ENCODE results near the gene NKAIN1. TPM values are rescaled to one million over a fixed set of nuclear protein-coding genes. Genes with fewer than 3 reads are reported as not detected.

Gene NKAIN1
- total and polyA plus RNA-seq, 2 of the 13 experiments (the other 11 are each of a cell fraction or from before 2014, with no cell fraction given) = 0.29 to 0.40 TPM

DNA sequence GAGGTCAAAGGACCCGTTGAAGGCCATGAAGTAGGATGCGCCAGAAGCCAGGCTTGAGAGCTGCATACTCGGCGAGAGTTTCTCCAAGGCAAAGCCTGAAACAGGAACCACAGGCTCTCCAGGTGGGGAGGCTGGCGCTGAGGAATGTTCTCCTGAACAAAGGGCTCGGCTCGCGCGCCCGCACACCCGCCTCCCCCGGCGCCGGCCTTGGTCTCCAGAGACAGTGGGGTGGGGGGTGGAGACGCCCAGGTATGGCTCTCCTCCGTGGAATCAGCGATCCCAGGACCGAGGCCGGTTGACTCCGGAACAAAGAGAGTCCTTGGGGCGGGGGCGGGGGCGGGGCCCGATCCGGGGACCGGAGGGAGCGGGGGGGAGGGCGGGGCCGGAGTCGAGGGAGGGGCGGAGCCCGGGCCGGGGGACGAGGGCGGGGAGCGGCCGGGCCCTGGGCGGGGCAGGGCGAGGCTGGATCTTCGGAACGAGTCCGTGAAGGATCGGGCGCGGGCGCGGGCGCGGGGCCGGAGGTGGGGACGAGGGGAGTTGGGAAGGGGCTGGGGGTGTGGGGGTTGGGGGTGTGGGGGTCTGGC is 85.0 kb downstream of the NKAIN1 start (continued):
- TF ChIP-seq, protein P1, sequence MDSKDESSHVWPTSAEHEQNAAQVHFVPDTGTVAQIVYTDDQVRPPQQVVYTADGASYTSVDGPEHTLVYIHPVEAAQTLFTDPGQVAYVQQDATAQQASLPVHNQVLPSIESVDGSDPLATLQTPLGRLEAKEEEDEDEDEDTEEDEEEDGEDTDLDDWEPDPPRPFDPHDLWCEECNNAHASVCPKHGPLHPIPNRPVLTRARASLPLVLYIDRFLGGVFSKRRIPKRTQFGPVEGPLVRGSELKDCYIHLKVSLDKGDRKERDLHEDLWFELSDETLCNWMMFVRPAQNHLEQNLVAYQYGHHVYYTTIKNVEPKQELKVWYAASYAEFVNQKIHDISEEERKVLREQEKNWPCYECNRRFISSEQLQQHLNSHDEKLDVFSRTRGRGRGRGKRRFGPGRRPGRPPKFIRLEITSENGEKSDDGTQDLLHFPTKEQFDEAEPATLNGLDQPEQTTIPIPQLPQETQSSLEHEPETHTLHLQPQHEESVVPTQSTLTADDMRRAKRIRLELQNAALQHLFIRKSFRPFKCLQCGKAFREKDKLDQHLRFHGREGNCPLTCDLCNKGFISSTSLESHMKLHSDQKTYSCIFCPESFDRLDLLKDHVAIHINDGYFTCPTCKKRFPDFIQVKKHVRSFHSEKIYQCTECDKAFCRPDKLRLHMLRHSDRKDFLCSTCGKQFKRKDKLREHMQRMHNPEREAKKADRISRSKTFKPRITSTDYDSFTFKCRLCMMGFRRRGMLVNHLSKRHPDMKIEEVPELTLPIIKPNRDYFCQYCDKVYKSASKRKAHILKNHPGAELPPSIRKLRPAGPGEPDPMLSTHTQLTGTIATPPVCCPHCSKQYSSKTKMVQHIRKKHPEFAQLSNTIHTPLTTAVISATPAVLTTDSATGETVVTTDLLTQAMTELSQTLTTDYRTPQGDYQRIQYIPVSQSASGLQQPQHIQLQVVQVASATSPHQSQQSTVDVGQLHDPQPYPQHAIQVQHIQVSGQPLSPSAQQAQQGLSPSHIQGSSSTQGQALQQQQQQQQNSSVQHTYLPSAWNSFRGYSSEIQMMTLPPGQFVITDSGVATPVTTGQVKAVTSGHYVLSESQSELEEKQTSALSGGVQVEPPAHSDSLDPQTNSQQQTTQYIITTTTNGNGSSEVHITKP (CRISPR knock-in tag; IDR thresholded peaks at IDR 0.05; ENCODE audit: low read depth) = 0 out of 2 replicates have a peak, but pooled peaks have one; percentile 39
- TF ChIP-seq, protein P2, sequence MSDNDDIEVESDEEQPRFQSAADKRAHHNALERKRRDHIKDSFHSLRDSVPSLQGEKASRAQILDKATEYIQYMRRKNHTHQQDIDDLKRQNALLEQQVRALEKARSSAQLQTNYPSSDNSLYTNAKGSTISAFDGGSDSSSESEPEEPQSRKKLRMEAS (IDR thresholded peaks at IDR 0.05) = peak; percentile 11; the same call in 1 of the 2 replicates
- TF ChIP-seq ISL2 (CRISPR knock-in tag; IDR thresholded peaks at IDR 0.05) = 0 out of 2 replicates have a peak, but pooled peaks have one; percentile 11
- no peak; the same call in 1 of the 2 replicates for TF ChIP-seq ZNF543 (CRISPR knock-in tag; IDR thresholded peaks at IDR 0.05)
- TF ChIP-seq GPN1 (CRISPR knock-in tag; IDR thresholded peaks at IDR 0.05; ENCODE audit: borderline replicate concordance) = no peak
- TF ChIP-seq THAP11 (CRISPR knock-in tag; IDR thresholded peaks at IDR 0.05) = 0 out of 2 replicates have a peak, but pooled peaks have one; percentile 10
- no peak for TF ChIP-seq ZNF614 (CRISPR knock-in tag; IDR thresholded peaks at IDR 0.05; ENCODE audit: borderline replicate concordance)
- peak; percentile 8; the same call in 1 of the 2 replicates for TF ChIP-seq HOXA5 (CRISPR knock-in tag; IDR thresholded peaks at IDR 0.05)
- peak; percentile 33; the same call in 1 of the 2 replicates for TF ChIP-seq BCL6 (CRISPR knock-in tag; IDR thresholded peaks at IDR 0.05)
- TF ChIP-seq, protein P3, sequence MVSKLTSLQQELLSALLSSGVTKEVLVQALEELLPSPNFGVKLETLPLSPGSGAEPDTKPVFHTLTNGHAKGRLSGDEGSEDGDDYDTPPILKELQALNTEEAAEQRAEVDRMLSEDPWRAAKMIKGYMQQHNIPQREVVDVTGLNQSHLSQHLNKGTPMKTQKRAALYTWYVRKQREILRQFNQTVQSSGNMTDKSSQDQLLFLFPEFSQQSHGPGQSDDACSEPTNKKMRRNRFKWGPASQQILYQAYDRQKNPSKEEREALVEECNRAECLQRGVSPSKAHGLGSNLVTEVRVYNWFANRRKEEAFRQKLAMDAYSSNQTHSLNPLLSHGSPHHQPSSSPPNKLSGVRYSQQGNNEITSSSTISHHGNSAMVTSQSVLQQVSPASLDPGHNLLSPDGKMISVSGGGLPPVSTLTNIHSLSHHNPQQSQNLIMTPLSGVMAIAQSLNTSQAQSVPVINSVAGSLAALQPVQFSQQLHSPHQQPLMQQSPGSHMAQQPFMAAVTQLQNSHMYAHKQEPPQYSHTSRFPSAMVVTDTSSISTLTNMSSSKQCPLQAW (CRISPR knock-in tag; IDR thresholded peaks at IDR 0.05) = peak; percentile 30; the same call in 1 of the 2 replicates
- peak; percentile 97 for TF ChIP-seq ZNF430 (CRISPR knock-in tag; IDR thresholded peaks at IDR 0.05)
- TF ChIP-seq RFXAP (CRISPR knock-in tag; IDR thresholded peaks at IDR 0.05; ENCODE audit: borderline replicate concordance) = no peak
- no peak for TF ChIP-seq SOX6 (IDR thresholded peaks at IDR 0.05)
- TF ChIP-seq SOX6 (CRISPR knock-in tag; IDR thresholded peaks at IDR 0.05) = peak; percentile 73
- peak; percentile 57; the same call in 1 of the 2 replicates for TF ChIP-seq POLR2G (IDR thresholded peaks at IDR 0.05; ENCODE audit: low read depth, low read length)
- TF ChIP-seq ZNF460 (CRISPR knock-in tag; IDR thresholded peaks at IDR 0.05; ENCODE audit: borderline replicate concordance) = no peak
- TF ChIP-seq, protein P4, sequence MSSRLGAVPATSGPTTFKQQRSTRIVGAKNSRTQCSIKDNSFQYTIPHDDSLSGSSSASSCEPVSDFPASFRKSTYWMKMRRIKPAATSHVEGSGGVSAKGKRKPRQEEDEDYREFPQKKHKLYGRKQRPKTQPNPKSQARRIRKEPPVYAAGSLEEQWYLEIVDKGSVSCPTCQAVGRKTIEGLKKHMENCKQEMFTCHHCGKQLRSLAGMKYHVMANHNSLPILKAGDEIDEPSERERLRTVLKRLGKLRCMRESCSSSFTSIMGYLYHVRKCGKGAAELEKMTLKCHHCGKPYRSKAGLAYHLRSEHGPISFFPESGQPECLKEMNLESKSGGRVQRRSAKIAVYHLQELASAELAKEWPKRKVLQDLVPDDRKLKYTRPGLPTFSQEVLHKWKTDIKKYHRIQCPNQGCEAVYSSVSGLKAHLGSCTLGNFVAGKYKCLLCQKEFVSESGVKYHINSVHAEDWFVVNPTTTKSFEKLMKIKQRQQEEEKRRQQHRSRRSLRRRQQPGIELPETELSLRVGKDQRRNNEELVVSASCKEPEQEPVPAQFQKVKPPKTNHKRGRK (CRISPR knock-in tag; IDR thresholded peaks at IDR 0.05) = no peak
- 0 out of 2 replicates have a peak, but pooled peaks have one; percentile 22 for TF ChIP-seq ZNF264 (CRISPR knock-in tag; IDR thresholded peaks at IDR 0.05)

All from HepG2 (cell line).